SK-N-SH (cell line): ENCODE data around the gene DCLRE1B. TPM values are rescaled to one million over a fixed set of nuclear protein-coding genes. Genes with fewer than 3 reads are reported as not detected.

Experiments used
- CTCF ChIA-PET: fragments of 300-600, 350-600 bp; formaldehyde crosslinking; extraction: SDS; loops from one replicate; lab custom pipeline; 2021; lab: Yijun Ruan, JAX
- POLR2A ChIA-PET: fragments of 350-600 bp; sonication (Branson Sonifier 250); formaldehyde crosslinking; extraction: SDS; loops from one replicate; lab custom pipeline; 2020; ENCODE audit warnings: antibody characterized with exemption, inconsistent platforms; lab: Yijun Ruan, JAX
- DNase-seq: peaks from one replicate; pipeline ENCODE4 v3.0.0; 2012
- H2AFZ ChIP-seq: fragments of 200-600 bp; sonication (generic); 2 replicates; pipeline ENCODE4 v1.8.1; 2016; ENCODE audit warnings: antibody characterized with exemption, mild to moderate bottlenecking, low read depth
- H3F3A ChIP-seq: fragments of 200-600 bp; sonication (generic); replicated peaks from 2 replicates; pipeline ENCODE3; 2016; ENCODE audit warnings: antibody characterized with exemption, mild to moderate bottlenecking; ENCODE audit not compliant: insufficient read depth
- H3K27ac ChIP-seq, 2 experiments: fragments of 200-500 bp in 1 of 2; fragments of 200-600 bp in 1 of 2; sonication (Bioruptor generic) in 1 of 2; sonication (generic), shearing (Covaris generic) in 1 of 2; 2 replicates each; pipeline versions ENCODE4 v1.5.1 to v1.6.1; 2014 to 2016; ENCODE audit warnings: low read depth in 2 of 2, inconsistent platforms in 1 of 2, low read length in 1 of 2, mild to moderate bottlenecking in 1 of 2, mixed read lengths in 1 of 2
- H3K27me3 ChIP-seq: fragments of 200-600 bp; sonication (generic), shearing (Covaris generic); 2 replicates; pipeline ENCODE4 v1.6.1; 2016; ENCODE audit warnings: mixed run types; ENCODE audit not compliant: insufficient read depth
- H3K36me3 ChIP-seq, 2 experiments: fragments of 200-500 bp in 1 of 2; fragments of 200-600 bp in 1 of 2; sonication (Bioruptor generic) in 1 of 2; sonication (generic) in 1 of 2; replicated peaks in 1 of 2; 2 replicates each; pipeline versions ENCODE3 to v1.5.1; 2014 to 2016; ENCODE audit warnings: low read length in 1 of 2, mild to moderate bottlenecking in 1 of 2; ENCODE audit not compliant: insufficient read depth in 2 of 2, control insufficient read depth in 1 of 2
- H3K4me1 ChIP-seq, 2 experiments: fragments of 200-500 bp in 1 of 2; fragments of 200-600 bp in 1 of 2; sonication (Bioruptor generic) in 1 of 2; sonication (generic), shearing (Covaris generic) in 1 of 2; 2 replicates each; pipeline versions ENCODE4 v1.5.1 to v1.6.1; 2014 to 2016; ENCODE audit warnings: low read depth in 1 of 2, low read length in 1 of 2, mixed run types in 1 of 2; ENCODE audit not compliant: insufficient read depth in 2 of 2, control insufficient read depth in 1 of 2
- H3K4me2 ChIP-seq: fragments of 200-600 bp; sonication (generic), shearing (Covaris generic); 2 replicates; pipeline ENCODE4 v1.6.1; 2017; ENCODE audit warnings: mixed run types
- H3K4me3 ChIP-seq, 2 experiments: fragments of 200-500 bp in 1 of 2; fragments of 200-600 bp in 1 of 2; sonication (Bioruptor generic) in 1 of 2; sonication (generic), shearing (Covaris generic) in 1 of 2; 2 replicates each; pipeline versions ENCODE4 v1.5.1 to v1.8.1; 2014 to 2016; ENCODE audit warnings: low read depth in 2 of 2, inconsistent platforms in 1 of 2, low read length in 1 of 2, mild to moderate bottlenecking in 1 of 2, mixed read lengths in 1 of 2, moderate library complexity in 1 of 2
- H3K79me2 ChIP-seq: fragments of 200-600 bp; sonication (generic); 2 replicates; pipeline ENCODE4 v1.8.1; 2017; ENCODE audit warnings: mild to moderate bottlenecking; ENCODE audit not compliant: insufficient read depth
- H3K9ac ChIP-seq: fragments of 200-600 bp; sonication (generic); 2 replicates; pipeline ENCODE4 v1.6.1; 2017; ENCODE audit warnings: mixed run types
- H3K9me2 ChIP-seq: fragments of 200-600 bp; sonication (generic); 2 replicates; pipeline ENCODE4 v1.6.1; 2017; ENCODE audit warnings: mixed run types
- H3K9me3 ChIP-seq: fragments of 200-600 bp; sonication (generic); 2 replicates; pipeline ENCODE4 v1.6.1; 2017; ENCODE audit warnings: mixed run types, mild to moderate bottlenecking, moderate library complexity
- H4K20me1 ChIP-seq: fragments of 200-600 bp; sonication (generic); 2 replicates; pipeline ENCODE4 v1.6.1; 2017; ENCODE audit warnings: mild to moderate bottlenecking, mixed run types; ENCODE audit not compliant: insufficient read depth
- CHD2 ChIP-seq: fragments of 150-350 bp; IDR thresholded peaks from 2 replicates; pipeline ENCODE4 v1.6.1; 2018; ENCODE audit warnings: low read length; ENCODE audit not compliant: partially characterized antibody
- EP300 ChIP-seq, 2 experiments: IDR thresholded peaks; 2 replicates each; pipeline versions ENCODE4 v1.4.0 to v1.6.1; 2012; ENCODE audit warnings: borderline replicate concordance in 1 of 2, low read depth in 1 of 2, low read length in 1 of 2
- EZH2phosphoT487 ChIP-seq: fragments of 200-600 bp; sonication (generic); IDR thresholded peaks from 2 replicates; pipeline ENCODE4 v1.6.1; 2017; ENCODE audit warnings: low read depth, mixed run types, mild to moderate bottlenecking, antibody characterized with exemption, moderate library complexity, borderline replicate concordance
- FOSL2 ChIP-seq: IDR thresholded peaks from 2 replicates; pipeline ENCODE4 v1.4.0; 2012; ENCODE audit warnings: low read depth, mild to moderate bottlenecking, moderate library complexity, borderline replicate concordance
- FOXJ3 ChIP-seq: sonication (generic); formaldehyde crosslinking; IDR thresholded peaks from 2 replicates; pipeline ENCODE4 v1.5.1; 2020; ENCODE audit warnings: mild to moderate bottlenecking, missing genetic modification reagents
- GABPA ChIP-seq: IDR thresholded peaks from 2 replicates; pipeline ENCODE4 v1.4.0; 2012; ENCODE audit warnings: low read depth, mild to moderate bottlenecking
- JUND ChIP-seq: IDR thresholded peaks from 2 replicates; pipeline ENCODE4 v1.4.0; 2012
- MEF2A ChIP-seq: IDR thresholded peaks from 2 replicates; pipeline ENCODE4 v1.4.0; 2012; ENCODE audit warnings: low read depth, borderline replicate concordance
- NFIC ChIP-seq: IDR thresholded peaks from 2 replicates; pipeline ENCODE4 v1.4.0; 2012; ENCODE audit warnings: borderline replicate concordance
- NRF1 ChIP-seq: IDR thresholded peaks from 2 replicates; pipeline ENCODE4 v1.6.1; 2012; ENCODE audit warnings: low read depth, mild to moderate bottlenecking, low read length
- PBX3 ChIP-seq: IDR thresholded peaks from 2 replicates; pipeline ENCODE4; 2012
- RCOR1 ChIP-seq: fragments of 150-350 bp; IDR thresholded peaks from 2 replicates; pipeline ENCODE4 v1.6.1; 2017; ENCODE audit warnings: antibody characterized with exemption, low read length
- RFX5 ChIP-seq: IDR thresholded peaks from 2 replicates; pipeline ENCODE4 v1.6.1; 2012; ENCODE audit warnings: mild to moderate bottlenecking, improper control_type of control experiment, low read length
- RXRA ChIP-seq: IDR thresholded peaks from 2 replicates; pipeline ENCODE4 v1.4.0; 2012; ENCODE audit warnings: low read depth, mild to moderate bottlenecking, borderline replicate concordance
- SIN3A ChIP-seq: IDR thresholded peaks from 2 replicates; pipeline ENCODE4 v1.6.1; 2012; ENCODE audit warnings: low read depth, mild to moderate bottlenecking, low read length, moderate library complexity, borderline replicate concordance
- TCF12 ChIP-seq: IDR thresholded peaks from 2 replicates; pipeline ENCODE4 v1.4.0; 2012
- TEAD4 ChIP-seq: IDR thresholded peaks from 2 replicates; pipeline ENCODE4 v1.4.0; 2012; ENCODE audit warnings: mild to moderate bottlenecking, borderline replicate concordance; ENCODE audit not compliant: insufficient read depth
- USF2 ChIP-seq: fragments of 150-350 bp; IDR thresholded peaks from 2 replicates; pipeline ENCODE4 v1.6.1; 2017; ENCODE audit warnings: antibody characterized with exemption, low read length, low read depth, borderline replicate concordance
- YY1 ChIP-seq: IDR thresholded peaks from 2 replicates; pipeline ENCODE4 v1.4.0; 2012; ENCODE audit warnings: low read depth, mild to moderate bottlenecking
- WGBS: methylation state at CpG from one replicate; pipeline ENCODE4 v1.1.6; 2017; ENCODE audit warnings: low lambda C conversion rate; 5-methylcytosine and 5-hydroxymethylcytosine counted together
- polyA plus RNA-seq, 3 experiments: library from polyadenylated mRNA; depleted of rRNA; stranded (reverse); fragments of >200 nt; gene quantifications; 2 replicates each; pipeline ENCODE4 v1.2.3, GENCODE V29; 2012
- TF ChIP-seq, protein P1 (sequence below): fragments of 200-600 bp; sonication (generic); IDR thresholded peaks from 2 replicates; pipeline ENCODE4 v1.6.1; 2017; ENCODE audit warnings: antibody characterized with exemption, mild to moderate bottlenecking, moderate library complexity
- TF ChIP-seq, protein P2 (sequence below): IDR thresholded peaks from 2 replicates; pipeline ENCODE4 v1.6.1; 2012; ENCODE audit warnings: mild to moderate bottlenecking, low read depth, low read length, moderate library complexity
- TF ChIP-seq, protein P3 (sequence below): IDR thresholded peaks from 2 replicates; pipeline ENCODE4 v1.4.0; 2012; ENCODE audit warnings: low read depth, borderline replicate concordance

Gene DCLRE1B
- polyA plus RNA-seq (2012; rRNA removed): 3.0 and 3.3 TPM in 2 replicates
- 2.6 and 3.3 TPM in 2 replicates for polyA plus RNA-seq (2012; cell fraction: cytosol; rRNA removed)
- 1.3 and 1.5 TPM in 2 replicates for polyA plus RNA-seq (2012; cell fraction: nucleus; rRNA removed)

- Histone ChIP-seq H3K9me2 (no peaks in the 10 kb centered on the region), H3K4me3 (peak within 1 kb of the TSS; percentile 62 to 84), H3K79me2 (peaks cover 51% of the 10 kb centered on the region), H3K27me3 (no peaks in the 10 kb centered on the region), H3F3A (no peaks in the 10 kb centered on the region), H3K36me3 (peaks cover 15 to 20% of the 10 kb centered on the region in 2 experiments), H3K9me3 (no peaks in the 10 kb centered on the region), H3K4me2 (peak within 1 kb of the TSS; percentile 98), H3K27ac (peak within 1 kb of the TSS; percentile 90 to 93), H3K4me1 (peaks cover 0 to 11% of the 10 kb centered on the region in 2 experiments; a peak in 2 of 4 replicates), H2AFZ (peak within 1 kb of the TSS; percentile 93), H3K9ac (peak within 1 kb of the TSS; percentile 86), H4K20me1 (no peaks in the 10 kb centered on the region)
- CTCF ChIA-PET: interaction anchor here (0.8 to 4.0 kb wide), 9 partner anchors 11 to 378 kb away, joined by 3 to 19 read pairs (median 4); partner anchors contain the start of genes HIPK1, OLFML3 and PHTF1
- under 1% methylated on average over 58 of the region's 67 CpGs for WGBS
- DNase-seq: peak; percentile 95
- POLR2A ChIA-PET: interaction anchor here (1.1 to 1.5 kb wide), 3 partner anchors 25 to 93 kb away, joined by 3 to 21 read pairs (median 3); partner anchors contain the start of gene HIPK1
- TF ChIP-seq TEAD4 (no peak), FOSL2 (peak; percentile 20; the same call in 1 of the 2 replicates), CHD2 (peak; percentile 97), RCOR1 (peak; percentile 70; the same call in 1 of the 2 replicates), RFX5 (no peak), GABPA (peak; percentile 84), USF2 (no peak), PBX3 (peak; percentile 53; the same call in 1 of the 2 replicates), NFIC (no peak), NRF1 (peak; percentile 65), EZH2phosphoT487 (no peak), SIN3A (peak; percentile 98), RXRA (peak; percentile 37; the same call in 1 of the 2 replicates), TCF12 (peak; percentile 52; the same call in 1 of the 2 replicates), EP300 (IDR thresholded peaks at IDR 0.05; ENCODE audit: borderline replicate concordance in 1 of 2, low read depth in 1 of 2, low read length in 1 of 2) (peak; percentile 31 to 76; a peak in 3 of 4 replicates), FOXJ3 (CRISPR knock-in tag) (0 out of 2 replicates have a peak, but pooled peaks have one; percentile 35), YY1 (peak; percentile 71; the same call in 1 of the 2 replicates), MEF2A (no peak), JUND (no peak)
- TF ChIP-seq, protein P1, sequence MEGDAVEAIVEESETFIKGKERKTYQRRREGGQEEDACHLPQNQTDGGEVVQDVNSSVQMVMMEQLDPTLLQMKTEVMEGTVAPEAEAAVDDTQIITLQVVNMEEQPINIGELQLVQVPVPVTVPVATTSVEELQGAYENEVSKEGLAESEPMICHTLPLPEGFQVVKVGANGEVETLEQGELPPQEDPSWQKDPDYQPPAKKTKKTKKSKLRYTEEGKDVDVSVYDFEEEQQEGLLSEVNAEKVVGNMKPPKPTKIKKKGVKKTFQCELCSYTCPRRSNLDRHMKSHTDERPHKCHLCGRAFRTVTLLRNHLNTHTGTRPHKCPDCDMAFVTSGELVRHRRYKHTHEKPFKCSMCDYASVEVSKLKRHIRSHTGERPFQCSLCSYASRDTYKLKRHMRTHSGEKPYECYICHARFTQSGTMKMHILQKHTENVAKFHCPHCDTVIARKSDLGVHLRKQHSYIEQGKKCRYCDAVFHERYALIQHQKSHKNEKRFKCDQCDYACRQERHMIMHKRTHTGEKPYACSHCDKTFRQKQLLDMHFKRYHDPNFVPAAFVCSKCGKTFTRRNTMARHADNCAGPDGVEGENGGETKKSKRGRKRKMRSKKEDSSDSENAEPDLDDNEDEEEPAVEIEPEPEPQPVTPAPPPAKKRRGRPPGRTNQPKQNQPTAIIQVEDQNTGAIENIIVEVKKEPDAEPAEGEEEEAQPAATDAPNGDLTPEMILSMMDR: peak; percentile 66
- TF ChIP-seq, protein P2, sequence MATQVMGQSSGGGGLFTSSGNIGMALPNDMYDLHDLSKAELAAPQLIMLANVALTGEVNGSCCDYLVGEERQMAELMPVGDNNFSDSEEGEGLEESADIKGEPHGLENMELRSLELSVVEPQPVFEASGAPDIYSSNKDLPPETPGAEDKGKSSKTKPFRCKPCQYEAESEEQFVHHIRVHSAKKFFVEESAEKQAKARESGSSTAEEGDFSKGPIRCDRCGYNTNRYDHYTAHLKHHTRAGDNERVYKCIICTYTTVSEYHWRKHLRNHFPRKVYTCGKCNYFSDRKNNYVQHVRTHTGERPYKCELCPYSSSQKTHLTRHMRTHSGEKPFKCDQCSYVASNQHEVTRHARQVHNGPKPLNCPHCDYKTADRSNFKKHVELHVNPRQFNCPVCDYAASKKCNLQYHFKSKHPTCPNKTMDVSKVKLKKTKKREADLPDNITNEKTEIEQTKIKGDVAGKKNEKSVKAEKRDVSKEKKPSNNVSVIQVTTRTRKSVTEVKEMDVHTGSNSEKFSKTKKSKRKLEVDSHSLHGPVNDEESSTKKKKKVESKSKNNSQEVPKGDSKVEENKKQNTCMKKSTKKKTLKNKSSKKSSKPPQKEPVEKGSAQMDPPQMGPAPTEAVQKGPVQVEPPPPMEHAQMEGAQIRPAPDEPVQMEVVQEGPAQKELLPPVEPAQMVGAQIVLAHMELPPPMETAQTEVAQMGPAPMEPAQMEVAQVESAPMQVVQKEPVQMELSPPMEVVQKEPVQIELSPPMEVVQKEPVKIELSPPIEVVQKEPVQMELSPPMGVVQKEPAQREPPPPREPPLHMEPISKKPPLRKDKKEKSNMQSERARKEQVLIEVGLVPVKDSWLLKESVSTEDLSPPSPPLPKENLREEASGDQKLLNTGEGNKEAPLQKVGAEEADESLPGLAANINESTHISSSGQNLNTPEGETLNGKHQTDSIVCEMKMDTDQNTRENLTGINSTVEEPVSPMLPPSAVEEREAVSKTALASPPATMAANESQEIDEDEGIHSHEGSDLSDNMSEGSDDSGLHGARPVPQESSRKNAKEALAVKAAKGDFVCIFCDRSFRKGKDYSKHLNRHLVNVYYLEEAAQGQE: no peak
- TF ChIP-seq, protein P3, sequence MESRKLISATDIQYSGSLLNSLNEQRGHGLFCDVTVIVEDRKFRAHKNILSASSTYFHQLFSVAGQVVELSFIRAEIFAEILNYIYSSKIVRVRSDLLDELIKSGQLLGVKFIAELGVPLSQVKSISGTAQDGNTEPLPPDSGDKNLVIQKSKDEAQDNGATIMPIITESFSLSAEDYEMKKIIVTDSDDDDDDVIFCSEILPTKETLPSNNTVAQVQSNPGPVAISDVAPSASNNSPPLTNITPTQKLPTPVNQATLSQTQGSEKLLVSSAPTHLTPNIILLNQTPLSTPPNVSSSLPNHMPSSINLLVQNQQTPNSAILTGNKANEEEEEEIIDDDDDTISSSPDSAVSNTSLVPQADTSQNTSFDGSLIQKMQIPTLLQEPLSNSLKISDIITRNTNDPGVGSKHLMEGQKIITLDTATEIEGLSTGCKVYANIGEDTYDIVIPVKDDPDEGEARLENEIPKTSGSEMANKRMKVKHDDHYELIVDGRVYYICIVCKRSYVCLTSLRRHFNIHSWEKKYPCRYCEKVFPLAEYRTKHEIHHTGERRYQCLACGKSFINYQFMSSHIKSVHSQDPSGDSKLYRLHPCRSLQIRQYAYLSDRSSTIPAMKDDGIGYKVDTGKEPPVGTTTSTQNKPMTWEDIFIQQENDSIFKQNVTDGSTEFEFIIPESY: peak; percentile 79
These were observed at the start of gene DCLRE1B, which contains the start of gene AP4B1 for GRCh38 chr1:113904674-113905434. Gene DCLRE1B, plus strand, starts transcription at chr1:113905326. Its CDS starts 261 bp downstream, at chr1:113905587. Gene AP4B1, minus strand, starts transcription at chr1:113904799. Its CDS starts 82 bp downstream, at chr1:113904717.
